Erythroblast (primary cell): ENCODE results near the gene XKR8.

Experiments
- GATA1 ChIP-seq: IDR thresholded peaks from 2 replicates; pipeline ENCODE4 v1.6.1; 2011; ENCODE audit warnings: low read depth, mild to moderate bottlenecking, control low read depth, low read length, moderate library complexity
- POLR2A ChIP-seq: IDR thresholded peaks from 2 replicates; pipeline ENCODE4 v1.6.1; 2011; ENCODE audit warnings: mild to moderate bottlenecking, low read length

DNA sequence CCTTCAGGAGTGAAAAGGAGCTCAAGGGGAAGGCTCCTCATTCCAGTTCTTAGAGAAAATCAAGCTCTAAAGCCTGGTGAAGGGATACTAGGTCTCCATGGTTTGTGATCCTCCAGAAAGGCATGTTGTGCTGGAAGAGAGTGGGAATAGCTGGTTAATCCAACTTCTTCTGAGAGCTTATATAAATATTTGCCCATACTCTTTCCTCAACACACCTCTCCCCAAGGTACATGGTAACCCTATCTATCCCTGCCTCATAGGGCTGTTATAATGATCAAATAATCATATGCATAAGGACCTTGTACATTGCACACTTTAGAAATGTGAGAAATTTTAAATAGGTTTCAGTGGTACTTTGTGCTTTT is 14.6 kb downstream of the XKR8 start:
- TF ChIP-seq POLR2A (no peak), GATA1 (no peak)
